Cardiac muscle cell (in vitro differentiated cells and primary cell): Measurements from ENCODE around the gene OGDH. TPM values are rescaled to one million over a fixed set of nuclear protein-coding genes. Genes with fewer than 3 reads are reported as not detected.

Source experiments
- DNase-seq, 2 donors: peaks; one replicate each; pipeline versions ENCODE4 v3.0.0 to v3.0.0-alpha.2; 2010 to 2017; ENCODE audit warnings: low read depth in 1 of 2, low spot score in 1 of 2
- H3K27ac ChIP-seq: fragments of 200-600 bp; sonication (generic); 2 replicates; pipeline ENCODE4 v1.5.1; 2016
- H3K27me3 ChIP-seq: fragments of 200-600 bp; sonication (generic); 2 replicates; pipeline ENCODE4 v1.6.0; 2016; ENCODE audit warnings: control low read depth
- H3K36me3 ChIP-seq: fragments of 200-600 bp; sonication (generic); 2 replicates; pipeline ENCODE4 v1.5.1; 2016; ENCODE audit warnings: control low read depth
- H3K4me1 ChIP-seq: fragments of 200-600 bp; sonication (generic); 2 replicates; pipeline ENCODE4 v1.8.1; 2017; ENCODE audit warnings: low read depth, mild to moderate bottlenecking, mixed run types
- H3K4me3 ChIP-seq: fragments of 200-600 bp; sonication (generic); 2 replicates; pipeline ENCODE4 v1.5.1; 2016; ENCODE audit warnings: mild to moderate bottlenecking
- H3K9me3 ChIP-seq: fragments of 200-600 bp; sonication (generic); 2 replicates; pipeline ENCODE4 v1.5.1; 2017; ENCODE audit warnings: low read depth, mild to moderate bottlenecking, control low read depth
- polyA plus RNA-seq: library from polyadenylated mRNA; unstranded; fragments of >200 nt; fragmentation: Nextera tagmentation; extraction: Ambion mirVana; gene quantifications from 2 replicates; pipeline ENCODE4 v1.2.1, GENCODE V29; 2016
- total RNA-seq: library from RNA; depleted of rRNA; stranded (reverse); fragments of >200 nt; gene quantifications from 2 replicates; pipeline ENCODE4 v1.2.3, GENCODE V29; 2016
- TF ChIP-seq, protein P1 (sequence below): IDR thresholded peaks from 2 replicates; pipeline ENCODE4 v1.5.1; 2012; ENCODE audit warnings: low read depth, mild to moderate bottlenecking, low read length

OGDH gene
- total and polyA plus RNA-seq, 2 experiments from 2014 or later = 71.9 to 111 TPM

DNA sequence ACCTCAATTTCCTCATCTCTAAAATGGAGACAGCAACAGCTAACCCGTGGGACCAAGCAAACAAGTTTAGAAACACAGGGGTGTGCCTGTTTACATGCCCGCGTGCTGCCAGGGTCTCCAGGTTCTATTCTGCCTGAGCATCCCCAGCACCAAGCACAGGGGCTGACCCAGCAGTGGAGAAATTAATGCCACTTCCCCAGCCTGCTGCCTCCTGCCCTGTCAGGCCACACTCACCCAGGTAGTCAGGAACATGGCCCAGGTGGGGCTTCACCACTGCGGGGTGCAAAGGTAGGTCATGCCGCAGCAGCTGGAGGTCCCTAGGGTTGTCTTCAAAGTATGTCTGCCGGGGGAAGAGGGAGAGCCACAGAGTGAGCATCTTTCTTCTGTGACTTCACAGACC, 38.5 kb upstream of the OGDH start:
- Histone ChIP-seq H3K36me3 (peaks cover 64% of the 10 kb centered on the region), H3K27ac (no peak overlapping the region), H3K27me3 (no peaks in the 10 kb centered on the region), H3K4me1 (peaks cover 2% of the 10 kb centered on the region), H3K9me3 (no peaks in the 10 kb centered on the region), H3K4me3 (no peak overlapping the region)
- DNase-seq = no peak
- TF ChIP-seq, protein P1, sequence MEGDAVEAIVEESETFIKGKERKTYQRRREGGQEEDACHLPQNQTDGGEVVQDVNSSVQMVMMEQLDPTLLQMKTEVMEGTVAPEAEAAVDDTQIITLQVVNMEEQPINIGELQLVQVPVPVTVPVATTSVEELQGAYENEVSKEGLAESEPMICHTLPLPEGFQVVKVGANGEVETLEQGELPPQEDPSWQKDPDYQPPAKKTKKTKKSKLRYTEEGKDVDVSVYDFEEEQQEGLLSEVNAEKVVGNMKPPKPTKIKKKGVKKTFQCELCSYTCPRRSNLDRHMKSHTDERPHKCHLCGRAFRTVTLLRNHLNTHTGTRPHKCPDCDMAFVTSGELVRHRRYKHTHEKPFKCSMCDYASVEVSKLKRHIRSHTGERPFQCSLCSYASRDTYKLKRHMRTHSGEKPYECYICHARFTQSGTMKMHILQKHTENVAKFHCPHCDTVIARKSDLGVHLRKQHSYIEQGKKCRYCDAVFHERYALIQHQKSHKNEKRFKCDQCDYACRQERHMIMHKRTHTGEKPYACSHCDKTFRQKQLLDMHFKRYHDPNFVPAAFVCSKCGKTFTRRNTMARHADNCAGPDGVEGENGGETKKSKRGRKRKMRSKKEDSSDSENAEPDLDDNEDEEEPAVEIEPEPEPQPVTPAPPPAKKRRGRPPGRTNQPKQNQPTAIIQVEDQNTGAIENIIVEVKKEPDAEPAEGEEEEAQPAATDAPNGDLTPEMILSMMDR = no peak

DNA sequence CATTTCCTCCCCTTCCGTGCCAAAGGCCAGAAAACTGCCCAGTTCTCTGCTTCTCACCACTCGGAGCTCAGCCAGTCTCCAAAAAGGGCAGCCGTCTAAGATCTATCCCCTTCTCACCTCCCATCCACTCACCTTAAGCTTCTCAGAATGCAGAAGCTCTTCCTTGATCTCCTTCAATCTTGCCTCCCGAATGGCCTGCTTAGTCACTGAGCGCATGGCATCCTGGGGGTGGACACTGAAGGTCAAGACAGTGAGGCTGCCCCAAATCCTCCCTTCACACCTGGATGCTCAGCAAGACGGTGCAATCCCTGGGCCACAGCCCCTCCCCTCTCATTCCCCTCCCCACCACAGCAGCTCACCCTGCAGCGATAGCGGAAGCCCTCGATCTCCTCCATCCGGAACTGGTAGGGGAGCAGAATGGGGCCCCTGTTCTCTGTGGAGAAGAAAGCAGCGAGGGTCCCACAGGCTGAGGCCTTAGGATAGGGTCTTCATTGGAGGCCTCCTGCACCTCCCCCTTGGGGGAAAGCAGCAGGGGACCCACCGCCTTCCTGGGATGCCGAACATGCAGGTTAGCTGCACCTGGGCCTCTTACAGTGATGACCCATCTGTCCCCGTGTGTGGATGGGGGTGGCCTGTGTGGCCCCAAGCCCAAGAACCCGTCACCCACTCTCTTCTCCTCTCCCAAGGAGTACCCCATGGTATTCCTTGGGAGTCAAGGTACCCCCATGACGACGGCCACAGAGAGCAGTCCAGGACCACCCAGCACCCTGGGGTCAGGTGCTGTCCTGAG, 37.5 kb upstream of the OGDH start:
- H3K36me3 ChIP-seq = peaks cover 66% of the 10 kb centered on the region
- H3K4me3 ChIP-seq = no peak overlapping the region
- DNase-seq = no peak
- H3K4me1 ChIP-seq = peaks cover 5% of the 10 kb centered on the region
- no peak overlapping the region for H3K27ac ChIP-seq
- TF ChIP-seq, protein P1 = no peak
- no peaks in the 10 kb centered on the region for H3K9me3 ChIP-seq
- H3K27me3 ChIP-seq = no peaks in the 10 kb centered on the region

DNA sequence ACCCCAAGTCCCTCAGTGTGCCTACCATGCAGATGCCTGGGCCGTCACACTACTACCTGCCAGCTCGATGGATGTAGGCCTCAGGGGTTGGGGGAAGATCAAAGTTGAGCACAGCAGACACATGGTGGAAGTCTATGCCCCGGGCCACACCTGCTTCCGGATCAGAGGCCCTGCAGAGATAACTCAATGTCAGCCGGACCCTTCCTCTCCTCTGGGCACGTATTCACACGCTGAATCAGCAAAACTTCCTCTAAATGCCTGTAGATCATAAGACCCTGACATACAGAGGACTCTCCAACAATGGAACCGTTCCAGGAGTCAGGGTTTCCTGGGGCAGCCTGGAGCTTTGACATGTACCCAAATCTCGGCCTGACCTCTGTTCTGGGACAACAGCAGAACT, 36.5 kb upstream of the OGDH start:
- Histone ChIP-seq H3K4me1 (peaks cover 12% of the 10 kb centered on the region), H3K27ac (no peak overlapping the region), H3K4me3 (no peak overlapping the region), H3K36me3 (peaks cover 66% of the 10 kb centered on the region), H3K9me3 (no peaks in the 10 kb centered on the region), H3K27me3 (no peaks in the 10 kb centered on the region)
- DNase-seq = no peak
- TF ChIP-seq, protein P1 = no peak

DNA sequence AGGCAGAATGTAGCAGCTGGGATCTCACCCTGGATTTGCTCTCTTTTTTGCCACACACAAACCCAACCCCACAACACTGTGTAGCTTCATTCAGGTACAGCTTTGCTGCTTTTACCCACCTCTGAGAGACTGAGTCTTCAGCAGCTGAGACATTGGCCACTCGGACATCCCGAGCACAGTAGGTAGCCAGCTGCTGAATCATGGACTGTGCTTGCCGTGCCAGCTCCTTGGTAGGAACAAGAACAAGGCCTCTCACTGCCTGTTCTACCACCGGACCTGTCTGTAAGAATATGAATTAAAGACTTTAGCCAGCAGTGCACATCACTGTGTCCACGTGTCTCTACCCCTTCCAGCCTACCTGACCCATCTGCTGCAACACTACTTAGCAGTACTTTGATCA, 33.7 kb upstream of the OGDH start:
- H3K9me3 ChIP-seq = no peaks in the 10 kb centered on the region
- no peak for DNase-seq

DNA sequence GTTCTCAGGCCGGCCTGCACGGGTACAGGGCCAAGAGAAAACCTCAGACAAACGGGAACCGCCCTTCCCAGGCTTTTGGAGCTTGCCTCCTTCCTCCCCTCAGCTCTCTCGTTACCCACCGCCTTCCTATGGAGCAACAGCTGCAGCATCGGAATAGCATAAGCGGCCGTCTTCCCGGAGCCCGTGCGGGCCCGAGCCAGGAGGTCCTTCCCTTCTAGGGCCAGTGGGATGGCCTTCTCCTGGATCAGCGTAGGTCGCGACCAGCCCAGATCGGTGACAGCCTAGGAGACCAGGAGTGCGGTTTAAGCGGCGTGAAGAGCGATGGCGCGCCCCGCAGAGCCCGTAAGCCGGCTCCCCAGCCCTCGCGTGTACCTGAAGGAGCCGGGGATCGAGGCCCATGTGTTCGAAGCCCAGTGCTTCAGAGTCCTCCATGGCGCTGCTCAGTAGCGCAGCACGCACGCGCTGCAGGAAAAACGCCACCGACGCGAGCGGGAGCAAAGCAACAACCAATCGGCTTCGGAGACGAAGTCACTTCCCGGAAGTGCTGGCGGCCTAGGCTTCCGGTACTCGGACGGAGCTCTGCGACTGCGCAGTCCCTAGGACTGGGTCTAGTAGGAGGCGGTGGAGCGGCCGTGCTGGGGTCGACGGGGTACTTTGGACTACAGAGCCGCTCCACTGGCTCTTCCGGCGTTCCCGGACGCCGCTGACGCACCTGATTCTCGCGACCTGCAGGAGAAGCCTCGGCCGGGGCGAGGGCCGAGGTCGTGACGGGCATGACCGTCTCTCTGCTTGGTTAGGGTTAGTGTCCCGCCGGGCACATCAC, 32.8 kb upstream of the OGDH start, which contains the start of gene DDX56:
DDX56 (minus strand) TSS at position 445 of the 823 bp plus-strand sequence; CDS start at position 432, 13 bp downstream.
- Histone ChIP-seq H3K27me3 (no peaks in the 10 kb centered on the region), H3K4me1 (peaks cover 12% of the 10 kb centered on the region), H3K27ac (peak within 1 kb of the TSS; percentile 90), H3K4me3 (peak within 1 kb of the TSS; percentile 76), H3K36me3 (peaks cover 53% of the 10 kb centered on the region), H3K9me3 (no peaks in the 10 kb centered on the region)
- TF ChIP-seq, protein P1 = no peak
- peak; percentile 95 to 98 for DNase-seq

More for the DNA sequence above, 33.7 kb upstream of the OGDH start:
- H3K27ac ChIP-seq = no peak overlapping the region
- no peaks in the 10 kb centered on the region for H3K27me3 ChIP-seq
- H3K36me3 ChIP-seq = peaks cover 53% of the 10 kb centered on the region
- TF ChIP-seq, protein P1 = no peak
- peaks cover 12% of the 10 kb centered on the region for H3K4me1 ChIP-seq
- H3K4me3 ChIP-seq = peak overlapping the region; percentile 76
